Stimulated activated CD8-positive, alpha-beta memory T cell treated with anti-CD3 and anti-CD28 coated beads, Interleukin-4, amount 100 ng/mL, for 4 hours (primary cell): ENCODE measurements around the gene PRICKLE2.

Source experiments
- DNase-seq, 2 donors: peaks; one replicate each; pipeline ENCODE4 v3.0.0-alpha.2; 2020; ENCODE audit warnings: low read depth in 2 of 2, low spot score in 1 of 2

PRICKLE2 gene

GRCh38 chr3:64138656-64139375 is 86.5 kb downstream of the PRICKLE2 start:
- no peak for DNase-seq

- DNase-seq = no peak
Measured at GRCh38 chr3:64138046-64138445, 87.2 kb downstream of the PRICKLE2 start.

DNA sequence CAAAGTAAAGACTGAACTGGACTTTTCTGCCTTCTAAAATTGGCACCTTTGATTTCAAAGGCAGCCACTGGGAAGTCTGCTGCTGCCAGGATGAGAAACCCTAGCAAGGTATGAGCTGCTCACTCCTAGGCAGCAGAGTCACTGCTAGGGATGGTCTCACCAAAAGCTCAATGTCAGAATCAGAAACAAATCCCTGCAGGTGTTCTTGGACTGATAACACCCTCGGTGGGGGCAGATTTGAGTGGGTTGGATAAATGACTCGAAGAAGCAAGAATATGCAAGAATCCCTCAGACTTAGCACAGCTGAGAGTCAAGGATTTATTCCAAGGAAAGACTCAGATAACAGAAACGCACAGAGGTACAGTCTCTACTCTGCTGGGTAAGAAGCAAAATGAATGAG is 90.4 kb downstream of the PRICKLE2 start:
- no peak for DNase-seq

- no peak for DNase-seq
Measured at GRCh38 chr3:64133987-64134386, 91.3 kb downstream of the PRICKLE2 start.

DNA sequence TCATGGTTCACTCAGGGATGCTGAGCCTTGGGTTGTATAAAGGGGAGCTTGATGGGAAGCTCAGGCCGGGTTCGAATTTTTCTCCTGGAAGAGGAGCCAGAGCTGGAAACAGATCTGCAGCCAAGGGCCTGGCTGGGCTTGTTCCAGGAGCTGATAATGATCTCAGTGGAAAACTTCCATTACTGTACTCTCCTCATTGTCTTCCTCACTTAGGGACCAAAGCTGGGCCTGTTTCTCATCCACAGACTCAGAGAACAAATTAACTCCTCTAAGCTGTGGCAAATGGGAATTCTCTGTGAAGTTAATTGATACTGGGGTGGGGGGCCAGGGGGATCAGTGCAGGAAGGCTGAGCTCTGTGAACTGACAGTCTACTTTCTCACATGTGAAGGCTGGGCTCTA is 92.0 kb downstream of the PRICKLE2 start:
- DNase-seq = no peak

- no peak for DNase-seq
Measured at GRCh38 chr3:64131725-64132469, 93.4 kb downstream of the PRICKLE2 start.

DNA sequence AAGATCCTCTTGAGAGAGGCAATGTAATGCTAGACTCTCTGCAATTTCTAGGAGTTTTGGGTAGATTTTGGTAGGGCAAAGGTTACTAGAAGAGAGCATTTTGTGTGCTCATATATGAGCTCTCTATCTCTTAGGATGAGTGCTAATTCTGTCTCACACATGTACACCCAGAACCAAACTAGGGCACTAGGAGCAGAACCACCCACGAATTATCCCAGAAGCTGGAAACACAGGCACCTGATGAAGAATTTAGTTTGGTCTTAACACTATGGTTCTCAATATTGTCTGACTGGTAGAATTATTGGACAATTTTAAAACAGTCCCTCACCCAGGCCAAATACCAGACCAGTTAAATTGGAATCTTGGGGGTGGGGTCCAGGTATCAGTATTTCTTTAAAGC is 94.8 kb downstream of the PRICKLE2 start:
- no peak for DNase-seq

GRCh38 chr3:64129581-64129980 is 95.7 kb downstream of the PRICKLE2 start:
- DNase-seq = no peak

- no peak for DNase-seq
Measured at GRCh38 chr3:64129106-64129505, 96.2 kb downstream of the PRICKLE2 start.

DNA sequence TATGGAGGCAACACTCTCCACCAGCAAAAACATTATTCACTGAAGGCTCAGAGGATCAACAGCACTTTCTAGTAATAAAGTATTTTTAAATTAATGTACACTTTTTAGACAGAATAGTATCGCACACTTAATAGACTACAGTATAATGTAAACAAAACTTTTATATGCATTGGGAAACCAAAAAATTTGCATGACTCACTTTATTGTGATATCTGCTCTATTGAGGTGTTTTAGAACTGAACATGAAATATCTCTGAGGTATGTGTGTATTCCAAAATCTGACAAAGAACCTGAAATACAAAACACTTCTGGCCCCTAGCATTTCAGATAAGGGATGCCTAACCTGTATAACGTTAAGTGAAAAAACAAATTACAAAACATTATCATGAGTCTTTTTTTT is 99.7 kb downstream of the PRICKLE2 start:
- no peak for DNase-seq

DNA sequence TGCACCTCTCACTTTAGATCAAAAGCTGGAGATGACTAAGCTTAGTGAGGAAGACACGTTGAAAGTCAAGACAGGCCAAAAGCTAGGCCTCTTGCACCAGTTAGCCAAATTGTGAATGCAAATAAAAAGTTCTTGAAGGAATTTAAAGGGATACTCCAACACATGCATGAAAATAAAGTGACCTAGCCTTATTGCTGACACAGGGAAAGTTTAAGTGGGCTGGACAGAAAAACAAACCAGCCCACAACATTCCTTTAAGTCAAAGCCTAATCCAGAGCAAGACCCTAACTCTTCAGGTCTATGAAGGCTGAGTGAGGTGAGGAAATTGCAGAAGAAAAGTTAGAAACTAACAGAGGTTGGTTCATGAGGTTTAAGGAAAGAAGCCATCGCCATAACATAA is 101.3 kb downstream of the PRICKLE2 start:
- DNase-seq = no peak

DNA sequence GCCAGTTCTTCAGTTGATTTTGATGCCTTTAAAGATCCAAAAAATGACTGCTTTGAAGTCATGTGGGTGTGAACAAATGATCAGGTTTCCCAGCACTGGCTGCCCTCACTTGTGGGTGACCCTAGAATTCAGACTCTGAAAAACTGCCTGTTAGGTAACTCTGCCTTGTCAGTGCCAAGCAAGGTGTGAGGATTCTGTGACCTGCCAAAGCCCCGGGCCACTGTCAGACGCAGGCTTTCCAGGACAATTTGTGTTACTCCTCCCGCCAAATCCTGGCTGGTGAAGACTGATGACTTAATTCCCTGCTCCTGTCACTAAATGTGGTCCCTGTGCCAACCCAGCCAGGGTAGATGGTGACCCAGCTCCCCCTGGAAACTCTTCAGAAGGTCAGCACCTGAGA is 102.8 kb downstream of the PRICKLE2 start:
- DNase-seq = no peak

- DNase-seq = no peak
Measured at GRCh38 chr3:64121750-64122311, 103.4 kb downstream of the PRICKLE2 start.

DNA sequence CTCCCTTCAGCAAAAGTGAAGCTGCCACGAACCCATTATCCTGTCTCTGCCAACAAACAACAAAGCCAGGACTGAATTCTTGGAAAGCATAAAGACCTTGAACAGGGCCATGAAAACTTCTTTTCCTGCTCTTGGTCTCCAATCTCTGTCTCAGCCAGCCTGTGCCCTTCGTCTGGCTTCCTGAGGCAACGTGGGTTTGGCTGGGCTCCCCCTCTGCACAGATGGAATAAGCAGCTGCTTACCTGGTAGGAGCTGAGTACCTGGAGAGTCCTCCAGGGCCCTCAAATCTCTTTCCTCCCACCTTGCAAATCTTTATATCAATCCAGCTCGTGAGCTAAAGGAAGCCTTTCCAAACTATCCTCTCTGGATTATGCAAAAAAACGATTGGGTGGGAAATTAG is 104.4 kb downstream of the PRICKLE2 start:
- no peak for DNase-seq

GRCh38 chr3:64117483-64117882 is 107.8 kb downstream of the PRICKLE2 start:
- no peak for DNase-seq

DNA sequence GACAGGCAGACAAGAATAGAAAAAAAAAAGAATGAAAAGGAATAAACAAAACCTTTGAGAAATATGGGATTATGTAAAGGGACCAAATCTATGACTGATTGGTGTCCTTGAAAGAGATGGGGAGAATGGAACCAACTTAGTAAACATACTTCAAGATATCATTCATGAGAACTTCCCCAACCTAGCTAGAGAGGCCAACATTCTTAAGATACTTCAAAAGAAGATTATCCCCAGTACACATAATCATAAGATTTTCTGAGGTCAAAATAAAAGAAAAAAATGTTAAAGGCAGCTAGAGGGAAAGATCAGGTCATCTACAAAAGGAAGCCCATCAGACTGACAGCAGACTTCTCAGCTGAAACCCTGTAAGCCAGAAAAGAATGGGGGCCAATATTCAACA is 110.6 kb downstream of the PRICKLE2 start:
- no peak for DNase-seq

GRCh38 chr3:64111872-64112271 is 113.4 kb downstream of the PRICKLE2 start:
- DNase-seq = no peak

DNA sequence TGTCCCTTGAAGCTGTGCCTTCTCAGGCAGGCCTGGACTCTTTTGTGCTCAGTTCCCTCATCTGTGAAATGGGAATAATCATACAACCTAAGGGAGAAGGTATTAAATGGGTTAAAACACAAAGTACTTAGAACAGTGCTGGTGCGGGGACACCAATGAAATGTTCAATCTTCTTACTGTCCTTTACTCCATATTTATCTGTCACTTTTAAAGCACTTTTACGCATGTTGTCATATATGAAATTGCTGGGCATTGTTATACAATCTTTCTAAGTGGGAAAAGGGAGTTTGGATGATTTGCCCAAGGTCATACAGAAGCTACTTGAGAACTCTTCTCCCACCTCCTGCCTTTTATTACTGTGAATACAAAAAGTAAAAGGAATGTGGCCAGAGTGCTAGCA is 114.2 kb downstream of the PRICKLE2 start:
- no peak for DNase-seq

DNA sequence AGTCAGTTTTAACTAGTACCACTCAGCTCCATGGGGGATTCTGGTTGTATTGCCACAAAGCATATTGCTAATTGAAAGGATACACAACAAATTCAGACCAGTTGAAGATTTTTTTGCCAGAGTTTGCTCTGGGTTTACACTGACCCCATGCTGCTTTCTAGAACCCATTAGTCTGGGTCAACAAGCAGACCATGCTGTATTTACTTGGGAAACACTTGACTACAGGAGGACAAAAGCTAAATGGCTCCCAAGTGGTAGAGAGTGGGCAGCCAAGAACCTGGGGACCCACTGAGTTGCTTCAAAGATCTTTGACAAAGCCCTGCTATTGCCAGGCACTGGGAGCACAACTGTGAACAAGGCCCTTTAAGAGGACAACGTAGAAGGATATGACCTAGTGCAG is 115.2 kb downstream of the PRICKLE2 start:
- no peak for DNase-seq

DNA sequence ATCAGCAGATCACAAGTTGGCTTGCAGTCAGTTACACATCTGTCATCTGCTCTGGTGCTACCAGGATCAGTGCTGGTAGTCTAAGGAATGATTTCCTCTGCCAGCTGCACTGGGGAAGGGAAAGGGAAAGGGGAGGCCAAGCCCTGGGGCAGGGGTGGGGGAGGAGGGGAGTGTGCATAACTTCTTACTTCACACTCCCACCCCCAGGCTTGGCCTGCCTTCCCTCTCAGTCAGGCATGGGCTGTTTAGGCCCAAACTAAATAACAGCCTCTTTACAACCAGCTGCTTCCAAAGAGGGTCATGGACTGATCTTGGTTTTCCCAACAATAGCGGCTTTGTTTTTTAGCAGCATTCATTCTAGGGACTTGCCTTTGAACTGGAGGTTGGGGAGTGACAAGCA is 115.8 kb downstream of the PRICKLE2 start:
- DNase-seq = no peak

GRCh38 chr3:64108784-64109317 is 116.4 kb downstream of the PRICKLE2 start:
- no peak for DNase-seq

GRCh38 chr3:64108231-64108630 is 117.0 kb downstream of the PRICKLE2 start:
- no peak for DNase-seq
